GM12878 (cell line): ENCODE data around the gene CACNA1G. TPM values are rescaled to one million over a fixed set of nuclear protein-coding genes. Genes with fewer than 3 reads are reported as not detected.

ENCODE experiments used
- ATAC-seq: fragments of 200-7000 bp; cut with Tn5 transposase; 3 replicates; pipeline ENCODE4 v1.9.1; 2020; ENCODE audit warnings: mild to moderate bottlenecking, moderate library complexity
- BruUV-seq: library from RNA; stranded (reverse); fragments of 400-500 nt; replicated peaks from 2 replicates; lab custom pipeline; 2021; lab: Mats Ljungman, UMichigan
- CTCF ChIA-PET: fragments of 300-600 bp; sonication (Branson Sonifier 250); formaldehyde crosslinking; extraction: SDS; loops from one replicate; lab custom pipeline; 2021; ENCODE audit warnings: inconsistent platforms; lab: Yijun Ruan, JAX
- POLR2A ChIA-PET: fragments of 350-600 bp; formaldehyde crosslinking; extraction: SDS; loops from one replicate; lab custom pipeline; 2021; ENCODE audit warnings: inconsistent platforms; lab: Charles Lee
- RAD21 ChIA-PET: fragments of 300-600 bp; sonication (Branson Sonifier 250); formaldehyde crosslinking; loops from one replicate; lab custom pipeline; 2023; ENCODE audit warnings: antibody characterized with exemption; ENCODE audit not compliant: unreplicated experiment; lab: Charles Lee
- SMC1A ChIA-PET: fragments of 300-600 bp; sonication (Branson Sonifier 250); formaldehyde crosslinking; loops from one replicate; lab custom pipeline; 2023; ENCODE audit not compliant: unreplicated experiment, uncharacterized antibody; lab: Charles Lee
- DNase-seq: peaks from one replicate; pipeline ENCODE4 v3.0.0-alpha.2; 2011; ENCODE audit warnings: low read depth, low spot score
- FAIRE-seq: peaks from 3 replicates; lab custom pipeline; 2011; peaks lifted over from hg19 to GRCh38; lab: Jason Lieb, UNC
- H2AFZ ChIP-seq: 2 replicates; pipeline ENCODE4 v1.6.0; 2011; ENCODE audit warnings: low read depth, low read length, control low read depth; ENCODE audit not compliant: control insufficient read depth
- H3K27ac ChIP-seq: 2 replicates; pipeline ENCODE4 v1.5.1; 2011; ENCODE audit warnings: control low read depth; ENCODE audit not compliant: control insufficient read depth, insufficient read depth
- H3K27me3 ChIP-seq, 2 experiments: replicated peaks in 1 of 2; 2 replicates each; pipeline versions ENCODE4 v1.6.0 to v1.6.1; 2011; ENCODE audit warnings: low read length in 1 of 2; ENCODE audit not compliant: control insufficient read depth in 2 of 2, insufficient read depth in 2 of 2
- H3K36me3 ChIP-seq, 2 experiments: 2 replicates each; pipeline ENCODE4 v1.5.1; 2011; ENCODE audit warnings: low read length in 1 of 2; ENCODE audit not compliant: control insufficient read depth in 2 of 2, insufficient read depth in 2 of 2
- H3K4me1 ChIP-seq: 2 replicates; pipeline ENCODE4 v1.6.1; 2011; ENCODE audit warnings: mild to moderate bottlenecking, low read length, moderate library complexity, mixed read lengths; ENCODE audit not compliant: control insufficient read depth, insufficient read depth
- H3K4me2 ChIP-seq: 2 replicates; pipeline ENCODE4 v1.6.0; 2011; ENCODE audit warnings: control low read depth; ENCODE audit not compliant: control insufficient read depth, insufficient read depth
- H3K4me3 ChIP-seq: fragments of 200-600 bp; sonication (generic); 2 replicates; pipeline ENCODE4 v1.5.1; 2016
- H3K79me2 ChIP-seq: 2 replicates; pipeline ENCODE4 v1.6.0; 2011; ENCODE audit warnings: low read length; ENCODE audit not compliant: control insufficient read depth, insufficient read depth
- H3K9ac ChIP-seq: 2 replicates; pipeline ENCODE4 v1.8.0; 2011; ENCODE audit warnings: low read length, control low read depth, mixed read lengths; ENCODE audit not compliant: control insufficient read depth, insufficient read depth
- H3K9me3 ChIP-seq: replicated peaks from 3 replicates; pipeline ENCODE4 v1.5.1; 2011; ENCODE audit warnings: mild to moderate bottlenecking, low read length; ENCODE audit not compliant: control insufficient read depth, insufficient read depth
- H4K20me1 ChIP-seq: 2 replicates; pipeline ENCODE4 v1.6.0; 2011; ENCODE audit not compliant: control insufficient read depth, insufficient read depth
- CHD4 ChIP-seq: fragments of 200-600 bp; sonication (generic); IDR thresholded peaks from 2 replicates; pipeline ENCODE4 v1.6.1; 2016; ENCODE audit warnings: mild to moderate bottlenecking
- FOXK2 ChIP-seq: fragments of 450-650 bp; IDR thresholded peaks from 2 replicates; pipeline ENCODE4 v1.6.1; 2017; ENCODE audit warnings: mild to moderate bottlenecking, moderate library complexity
- HDAC6 ChIP-seq: fragments of 200-600 bp; sonication (generic); IDR thresholded peaks from one replicate; pipeline ENCODE4 v1.8.0; 2017; ENCODE audit warnings: antibody characterized with exemption; ENCODE audit not compliant: unreplicated experiment
- HDGF ChIP-seq: fragments of 450-650 bp; IDR thresholded peaks from 2 replicates; pipeline ENCODE4 v1.6.1; 2016; ENCODE audit warnings: antibody characterized with exemption
- JUNB ChIP-seq: IDR thresholded peaks from 2 replicates; pipeline ENCODE4 v1.6.1; 2016; ENCODE audit warnings: antibody characterized with exemption, mild to moderate bottlenecking
- MEF2A ChIP-seq: IDR thresholded peaks from 2 replicates; pipeline ENCODE4 v1.6.1; 2011; ENCODE audit warnings: low read depth, mild to moderate bottlenecking, low read length, moderate library complexity; ENCODE audit not compliant: insufficient read depth
- MTA3 ChIP-seq: IDR thresholded peaks from 2 replicates; pipeline ENCODE4 v1.6.1; 2012; ENCODE audit warnings: low read length, inconsistent platforms, borderline replicate concordance
- NFXL1 ChIP-seq: fragments of 450-650 bp; IDR thresholded peaks from 2 replicates; pipeline ENCODE4 v1.6.1; 2017; ENCODE audit warnings: antibody characterized with exemption, mild to moderate bottlenecking, borderline replicate concordance
- RBBP5 ChIP-seq: fragments of 200-600 bp; sonication (generic); conservative IDR thresholded peaks from 2 replicates; pipeline ENCODE4 v1.6.1; 2016
- SMC3 ChIP-seq: IDR thresholded peaks from 2 replicates; pipeline ENCODE4 v1.6.1; 2011; ENCODE audit warnings: low read length, improper control_type of control experiment, borderline replicate concordance
- YY1 ChIP-seq: IDR thresholded peaks from 2 replicates; pipeline ENCODE4 v1.6.1; 2011; ENCODE audit warnings: low read depth, mild to moderate bottlenecking, low read length
- WGBS: methylation state at CpG from one replicate; pipeline ENCODE4 v1.1.6; 2016; ENCODE audit warnings: low lambda C conversion rate; ENCODE audit not compliant: insufficient replicate concordance, insufficient coverage; ENCODE audit errors: missing lambda C conversion rate; 5-methylcytosine and 5-hydroxymethylcytosine counted together
- in situ Hi-C: fragments of 300-500 bp; cut with MboI; formaldehyde crosslinking; loops from 9 replicates; pipeline ENCODE4 v1.14.3; 2018; ENCODE audit warnings: mixed read lengths
- intact Hi-C: fragments of 100-400 bp; cut with micrococcal nuclease; formaldehyde crosslinking; loops from one replicate; pipeline ENCODE4 v1.14.2; 2022; ENCODE audit not compliant: unreplicated experiment
- polyA plus RNA-seq, 11 experiments: library from polyadenylated mRNA; depleted of rRNA in 4 of 11; unstranded in 6 of 11; stranded (reverse) in 5 of 11; fragments of >200 nt; fragmentation: Nextera tagmentation in 4 of 11; fragmentation: Illumina TruSeq in 1 of 11; extraction: Ambion mirVana in 4 of 11; extraction: Trizol in 1 of 11; gene quantifications; 1 replicate in 1 of 11; 2 replicates in 10 of 11; pipeline versions ENCODE4 v1.2.1 to v1.2.3, GENCODE V29; 2011 to 2016; ENCODE audit warnings: inconsistent platforms in 2 of 11, missing spikeins in 2 of 11, low read depth in 1 of 11
- total RNA-seq, 4 experiments: library from RNA; depleted of rRNA in 3 of 4; stranded (reverse); fragments of >200 nt in 3 of 4; fragmentation: Illumina TruSeq in 1 of 4; extraction: Trizol in 1 of 4; gene quantifications; 2 replicates each; pipeline versions ENCODE4 v1.2.1 to v1.2.3, GENCODE V29; 2013 to 2021
- TF ChIP-seq, protein P1 (sequence below): fragments of 450-650 bp; IDR thresholded peaks from 2 replicates; pipeline ENCODE4 v1.6.1; 2018; ENCODE audit warnings: mild to moderate bottlenecking, low read depth, moderate library complexity; ENCODE audit not compliant: partially characterized antibody
- TF ChIP-seq, protein P2 (sequence below): fragments of 450-650 bp; conservative IDR thresholded peaks from 2 replicates; pipeline ENCODE4 v1.6.1; 2017; ENCODE audit warnings: mild to moderate bottlenecking, moderate library complexity

Gene CACNA1G
- total and polyA plus RNA-seq, 10 of the 15 experiments (the other 5 are each of a cell fraction or from before 2014, with no cell fraction given): 0.03 to 0.15 TPM; not detected in 8

- TF ChIP-seq SMC3 (no peak), FOXK2 (no peak), CHD4 (no peak), MEF2A (no peak), YY1 (no peak), JUNB (no peak), MTA3 (no peak)
Measured at GRCh38 chr17:50675190-50675589, 114.7 kb downstream of the CACNA1G start (continued).

DNA sequence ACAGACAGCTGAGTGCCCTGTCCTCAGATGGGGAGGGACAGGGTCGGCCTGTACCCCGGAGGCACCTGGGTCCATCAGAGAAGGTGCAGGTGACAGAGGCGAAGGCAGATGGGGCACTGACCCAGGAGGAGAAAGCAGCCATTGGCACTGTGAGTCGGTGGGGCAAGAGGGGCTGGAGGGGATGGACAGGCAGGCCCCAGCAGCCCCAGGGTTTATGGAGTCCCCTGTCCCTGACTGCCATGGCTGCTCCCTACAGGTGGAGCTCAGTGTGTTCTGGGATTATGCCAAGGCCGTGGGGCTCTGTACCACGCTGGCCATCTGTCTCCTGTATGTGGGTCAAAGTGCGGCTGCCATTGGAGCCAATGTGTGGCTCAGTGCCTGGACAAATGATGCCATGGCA lies 115.1 kb downstream of the CACNA1G start:
- ATAC-seq (no peak), DNase-seq (no peak), FAIRE-seq (no peak)
- ChIA-PET POLR2A (no interaction called here), RAD21 (no interaction called here), SMC1A (interaction anchor here (1.2 kb wide), 1 partner anchor 50 kb away, joined by 3 read pairs; no protein-coding TSS in a partner anchor), CTCF (interaction anchor here (0.8 to 1.4 kb wide), 2 partner anchors 15 to 46 kb away, joined by 3 read pairs; no protein-coding TSS in a partner anchor)
- intact Hi-C loops (no loop called here), in situ Hi-C loops (no loop called here)
- H3K9ac ChIP-seq: no peak overlapping the region
- H4K20me1 ChIP-seq: no peaks in the 10 kb centered on the region
- no peak overlapping the region for H2AFZ ChIP-seq
- no peak overlapping the region for H3K4me2 ChIP-seq
- no peak overlapping the region for H3K4me3 ChIP-seq
- H3K36me3 ChIP-seq: no peaks in the 10 kb centered on the region
- no peaks in the 10 kb centered on the region for H3K4me1 ChIP-seq
- H3K27me3 ChIP-seq: no peaks in the 10 kb centered on the region
- no peak overlapping the region for H3K27ac ChIP-seq
- TF ChIP-seq NFXL1 (no peak), RBBP5 (no peak), HDGF (no peak), HDAC6 (no peak)
- TF ChIP-seq, protein P1, sequence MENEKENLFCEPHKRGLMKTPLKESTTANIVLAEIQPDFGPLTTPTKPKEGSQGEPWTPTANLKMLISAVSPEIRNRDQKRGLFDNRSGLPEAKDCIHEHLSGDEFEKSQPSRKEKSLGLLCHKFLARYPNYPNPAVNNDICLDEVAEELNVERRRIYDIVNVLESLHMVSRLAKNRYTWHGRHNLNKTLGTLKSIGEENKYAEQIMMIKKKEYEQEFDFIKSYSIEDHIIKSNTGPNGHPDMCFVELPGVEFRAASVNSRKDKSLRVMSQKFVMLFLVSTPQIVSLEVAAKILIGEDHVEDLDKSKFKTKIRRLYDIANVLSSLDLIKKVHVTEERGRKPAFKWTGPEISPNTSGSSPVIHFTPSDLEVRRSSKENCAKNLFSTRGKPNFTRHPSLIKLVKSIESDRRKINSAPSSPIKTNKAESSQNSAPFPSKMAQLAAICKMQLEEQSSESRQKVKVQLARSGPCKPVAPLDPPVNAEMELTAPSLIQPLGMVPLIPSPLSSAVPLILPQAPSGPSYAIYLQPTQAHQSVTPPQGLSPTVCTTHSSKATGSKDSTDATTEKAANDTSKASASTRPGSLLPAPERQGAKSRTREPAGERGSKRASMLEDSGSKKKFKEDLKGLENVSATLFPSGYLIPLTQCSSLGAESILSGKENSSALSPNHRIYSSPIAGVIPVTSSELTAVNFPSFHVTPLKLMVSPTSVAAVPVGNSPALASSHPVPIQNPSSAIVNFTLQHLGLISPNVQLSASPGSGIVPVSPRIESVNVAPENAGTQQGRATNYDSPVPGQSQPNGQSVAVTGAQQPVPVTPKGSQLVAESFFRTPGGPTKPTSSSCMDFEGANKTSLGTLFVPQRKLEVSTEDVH: no peak
- TF ChIP-seq, protein P2, sequence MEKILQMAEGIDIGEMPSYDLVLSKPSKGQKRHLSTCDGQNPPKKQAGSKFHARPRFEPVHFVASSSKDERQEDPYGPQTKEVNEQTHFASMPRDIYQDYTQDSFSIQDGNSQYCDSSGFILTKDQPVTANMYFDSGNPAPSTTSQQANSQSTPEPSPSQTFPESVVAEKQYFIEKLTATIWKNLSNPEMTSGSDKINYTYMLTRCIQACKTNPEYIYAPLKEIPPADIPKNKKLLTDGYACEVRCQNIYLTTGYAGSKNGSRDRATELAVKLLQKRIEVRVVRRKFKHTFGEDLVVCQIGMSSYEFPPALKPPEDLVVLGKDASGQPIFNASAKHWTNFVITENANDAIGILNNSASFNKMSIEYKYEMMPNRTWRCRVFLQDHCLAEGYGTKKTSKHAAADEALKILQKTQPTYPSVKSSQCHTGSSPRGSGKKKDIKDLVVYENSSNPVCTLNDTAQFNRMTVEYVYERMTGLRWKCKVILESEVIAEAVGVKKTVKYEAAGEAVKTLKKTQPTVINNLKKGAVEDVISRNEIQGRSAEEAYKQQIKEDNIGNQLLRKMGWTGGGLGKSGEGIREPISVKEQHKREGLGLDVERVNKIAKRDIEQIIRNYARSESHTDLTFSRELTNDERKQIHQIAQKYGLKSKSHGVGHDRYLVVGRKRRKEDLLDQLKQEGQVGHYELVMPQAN: no peak
- H3K79me2 ChIP-seq: no peaks in the 10 kb centered on the region
- no TSS peak for BruUV-seq
- no peaks in the 10 kb centered on the region for H3K9me3 ChIP-seq
- WGBS: 20% methylated on average over 7 of the region's 7 CpGs
